HCT116 (cell line): ENCODE measurements around the gene UPK3A.

Experiments used
- ELF1 ChIP-seq: IDR thresholded peaks from 2 replicates; pipeline ENCODE4 v1.6.1; 2012; ENCODE audit warnings: low read depth, borderline replicate concordance
- ZNF274 ChIP-seq: fragments of 200-500 bp; sonication (Bioruptor generic); IDR thresholded peaks from 2 replicates; pipeline ENCODE4 v1.6.1; 2014; ENCODE audit warnings: mild to moderate bottlenecking, low read depth, low read length, inconsistent platforms
- TF ChIP-seq, protein P1 (sequence below), 3 experiments: fragments of 200-600 bp in 1 of 3; sonication (generic) in 1 of 3; IDR thresholded peaks in 2 of 3; conservative IDR thresholded peaks in 1 of 3; 2 replicates each; pipeline ENCODE4 v1.5.1; 2012 to 2017; ENCODE audit warnings: low read depth in 2 of 3, low read length in 2 of 3, antibody characterized with exemption in 1 of 3, borderline replicate concordance in 1 of 3, control low read depth in 1 of 3, mild to moderate bottlenecking in 1 of 3, mixed read lengths in 1 of 3, mixed run types in 1 of 3, moderate library complexity in 1 of 3; ENCODE audit not compliant: insufficient read depth in 1 of 3

DNA sequence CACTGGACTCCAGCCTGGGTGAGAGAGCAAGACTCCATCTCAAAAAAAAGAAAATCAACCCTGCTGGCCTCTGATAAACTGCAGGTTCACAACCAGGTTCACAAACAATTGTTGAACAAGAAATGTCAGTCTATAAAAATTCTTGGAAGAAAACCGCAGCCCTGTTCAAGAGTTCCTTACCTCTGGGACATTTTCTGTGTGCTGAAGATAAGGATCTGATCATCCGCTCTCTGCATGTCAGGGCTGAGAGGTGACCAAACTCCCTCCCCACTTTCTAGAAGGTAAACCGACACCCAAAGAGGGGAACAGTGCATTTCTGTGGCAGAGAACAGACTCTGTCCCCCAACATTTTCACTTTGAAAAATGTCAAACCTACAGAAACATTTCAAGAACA lies 4.2 kb upstream of the UPK3A start:
- no peak for TF ChIP-seq ELF1
- no peak for TF ChIP-seq ZNF274
- TF ChIP-seq, protein P1, sequence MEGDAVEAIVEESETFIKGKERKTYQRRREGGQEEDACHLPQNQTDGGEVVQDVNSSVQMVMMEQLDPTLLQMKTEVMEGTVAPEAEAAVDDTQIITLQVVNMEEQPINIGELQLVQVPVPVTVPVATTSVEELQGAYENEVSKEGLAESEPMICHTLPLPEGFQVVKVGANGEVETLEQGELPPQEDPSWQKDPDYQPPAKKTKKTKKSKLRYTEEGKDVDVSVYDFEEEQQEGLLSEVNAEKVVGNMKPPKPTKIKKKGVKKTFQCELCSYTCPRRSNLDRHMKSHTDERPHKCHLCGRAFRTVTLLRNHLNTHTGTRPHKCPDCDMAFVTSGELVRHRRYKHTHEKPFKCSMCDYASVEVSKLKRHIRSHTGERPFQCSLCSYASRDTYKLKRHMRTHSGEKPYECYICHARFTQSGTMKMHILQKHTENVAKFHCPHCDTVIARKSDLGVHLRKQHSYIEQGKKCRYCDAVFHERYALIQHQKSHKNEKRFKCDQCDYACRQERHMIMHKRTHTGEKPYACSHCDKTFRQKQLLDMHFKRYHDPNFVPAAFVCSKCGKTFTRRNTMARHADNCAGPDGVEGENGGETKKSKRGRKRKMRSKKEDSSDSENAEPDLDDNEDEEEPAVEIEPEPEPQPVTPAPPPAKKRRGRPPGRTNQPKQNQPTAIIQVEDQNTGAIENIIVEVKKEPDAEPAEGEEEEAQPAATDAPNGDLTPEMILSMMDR (IDR thresholded peaks at IDR 0.05 in 2 of 3, conservative IDR thresholded peaks at IDR 0.05 in 1 of 3; ENCODE audit: borderline replicate concordance in 1 of 3, insufficient read depth in 1 of 3, low read depth in 2 of 3, low read length in 2 of 3): no peak
